Neural cell (in vitro differentiated cells): ENCODE measurements around the gene DPP10. TPM values are rescaled to one million over a fixed set of nuclear protein-coding genes. Genes with fewer than 3 reads are reported as not detected.

ENCODE experiments used
- H2AFZ ChIP-seq: fragments of 200-600, 300-800 bp; sonication (generic), shearing (Covaris generic); 2 replicates; pipeline ENCODE4 v1.6.0; 2014; ENCODE audit warnings: low read depth, mild to moderate bottlenecking, antibody characterized with exemption, low read length, moderate library complexity
- H3F3A ChIP-seq: fragments of 200-600 bp; shearing (Covaris generic); 2 replicates; pipeline ENCODE4 v1.6.1; 2016; ENCODE audit warnings: mild to moderate bottlenecking, moderate library complexity, mixed read lengths, antibody characterized with exemption, low read length; ENCODE audit not compliant: insufficient read depth, poor library complexity, severe bottlenecking
- H3K27ac ChIP-seq: fragments of 200-600, 300-800 bp; sonication (generic), shearing (Covaris generic); 2 replicates; pipeline ENCODE4 v1.5.1; 2014; ENCODE audit warnings: mild to moderate bottlenecking, low read length, moderate library complexity
- H3K27me3 ChIP-seq: fragments of 300-800, 200-600 bp; sonication (generic), shearing (Covaris generic); 2 replicates; pipeline ENCODE4 v1.6.0; 2014; ENCODE audit warnings: mild to moderate bottlenecking, low read depth, low read length, moderate library complexity; ENCODE audit not compliant: insufficient read depth
- H3K36me3 ChIP-seq: fragments of 300-800, 200-600 bp; sonication (generic), shearing (Covaris generic); 2 replicates; pipeline ENCODE4 v1.5.1; 2014; ENCODE audit warnings: mild to moderate bottlenecking, antibody characterized with exemption, low read length, moderate library complexity; ENCODE audit not compliant: insufficient read depth
- H3K4me2 ChIP-seq: fragments of 300-800, 200-600 bp; sonication (generic), shearing (Covaris generic); 2 replicates; pipeline ENCODE4 v1.6.0; 2014; ENCODE audit warnings: mild to moderate bottlenecking, low read length
- H3K4me3 ChIP-seq: fragments of 300-800, 200-600 bp; sonication (generic), shearing (Covaris generic); 2 replicates; pipeline ENCODE4 v1.5.1; 2014; ENCODE audit warnings: mild to moderate bottlenecking, low read length, moderate library complexity
- H3K79me2 ChIP-seq: fragments of 200-600 bp; shearing (Covaris generic); replicated peaks from 2 replicates; pipeline ENCODE4 v1.6.0; 2014; ENCODE audit warnings: mild to moderate bottlenecking, low read length, moderate library complexity; ENCODE audit not compliant: insufficient read depth
- H3K9ac ChIP-seq: fragments of 300-800, 200-600 bp; sonication (generic), shearing (Covaris generic); 2 replicates; pipeline ENCODE4 v1.6.1; 2016; ENCODE audit warnings: mild to moderate bottlenecking, low read length, mixed read lengths
- H3K9me2 ChIP-seq: fragments of 200-600 bp; shearing (Covaris generic); 2 replicates; pipeline ENCODE4 v1.6.1; 2016; ENCODE audit warnings: mild to moderate bottlenecking, low read length, mixed read lengths; ENCODE audit not compliant: insufficient read depth
- H3K9me3 ChIP-seq: fragments of 200-600, 300-800 bp; sonication (generic), shearing (Covaris generic); 2 replicates; pipeline ENCODE4 v1.6.1; 2016; ENCODE audit warnings: mild to moderate bottlenecking, mixed run types, low read length, moderate library complexity, mixed read lengths
- H4K20me1 ChIP-seq: fragments of 200-600 bp; shearing (Covaris generic); 2 replicates; pipeline ENCODE4 v1.6.1; 2016; ENCODE audit warnings: mild to moderate bottlenecking, mixed run types; ENCODE audit not compliant: insufficient read depth
- CTCF ChIP-seq: fragments of 450-650 bp; IDR thresholded peaks from 2 replicates; pipeline ENCODE4 v1.5.1; 2014; ENCODE audit warnings: antibody characterized with exemption, mild to moderate bottlenecking, moderate library complexity; ENCODE audit not compliant: poor library complexity, severe bottlenecking
- EP300 ChIP-seq: fragments of 450-650 bp; conservative IDR thresholded peaks from 2 replicates; pipeline ENCODE4 v1.6.1; 2014; ENCODE audit warnings: antibody characterized with exemption, mild to moderate bottlenecking, moderate library complexity; ENCODE audit not compliant: poor library complexity, severe bottlenecking
- EZH2 ChIP-seq: fragments of 200-600, 300-800 bp; shearing (Covaris generic), sonication (generic); IDR thresholded peaks from 2 replicates; pipeline ENCODE4 v1.6.1; 2014; ENCODE audit warnings: antibody characterized with exemption, low read length, borderline replicate concordance, mild to moderate bottlenecking; ENCODE audit not compliant: insufficient read depth, poor library complexity, severe bottlenecking
- MXI1 ChIP-seq: fragments of 450-650 bp; conservative IDR thresholded peaks from 2 replicates; pipeline ENCODE4 v1.6.1; 2014; ENCODE audit warnings: antibody characterized with exemption, mild to moderate bottlenecking; ENCODE audit not compliant: poor library complexity, severe bottlenecking
- POLR2AphosphoS5 ChIP-seq: IDR thresholded peaks from 2 replicates; pipeline ENCODE4 v1.6.1; 2012
- RAD21 ChIP-seq: fragments of 450-650 bp; conservative IDR thresholded peaks from 2 replicates; pipeline ENCODE4 v1.6.1; 2014; ENCODE audit warnings: antibody characterized with exemption, mild to moderate bottlenecking, moderate library complexity
- SMC3 ChIP-seq: fragments of 450-650 bp; conservative IDR thresholded peaks from 2 replicates; pipeline ENCODE4 v1.6.1; 2014; ENCODE audit warnings: antibody characterized with exemption, mild to moderate bottlenecking, moderate library complexity; ENCODE audit not compliant: poor library complexity
- TAF1 ChIP-seq: IDR thresholded peaks from 2 replicates; pipeline ENCODE4 v1.6.1; 2012; ENCODE audit warnings: low read depth
- polyA plus RNA-seq: library from polyadenylated mRNA; depleted of rRNA; stranded (reverse); fragments of >200 nt; gene quantifications from 2 replicates; pipeline ENCODE4 v1.2.3, GENCODE V29; 2014
- TF ChIP-seq, protein P1 (sequence below): IDR thresholded peaks from 2 replicates; pipeline ENCODE4 v1.6.1; 2012; ENCODE audit warnings: borderline replicate concordance

The DPP10 gene
- polyA plus RNA-seq, 1 donor from 2014 or later: 13.9 TPM

DNA sequence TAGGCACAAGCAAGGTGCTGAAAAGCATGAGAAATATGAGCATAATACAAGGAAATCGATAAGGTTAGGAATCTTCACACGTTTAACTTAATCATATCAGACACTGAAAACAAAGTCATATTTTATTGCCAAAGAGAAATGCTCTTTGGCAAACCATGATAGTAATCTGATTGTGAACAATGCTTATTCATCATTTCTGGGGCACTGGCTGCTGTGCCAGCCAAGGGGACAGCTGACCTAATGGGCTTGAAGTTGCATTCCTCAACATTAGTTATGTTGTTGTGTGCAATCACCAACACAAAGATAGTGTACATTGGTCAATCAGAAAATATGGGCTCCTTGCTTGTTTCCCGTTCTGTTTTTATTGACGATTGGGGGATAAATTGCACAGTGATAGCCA is 83.5 kb downstream of the DPP10 start:
- H3K27ac ChIP-seq: no peak overlapping the region
- no peaks in the 10 kb centered on the region for H3K79me2 ChIP-seq
- H3F3A ChIP-seq: no peaks in the 10 kb centered on the region
- no peaks in the 10 kb centered on the region for H4K20me1 ChIP-seq
- no peaks in the 10 kb centered on the region for H3K9me2 ChIP-seq
- H3K9me3 ChIP-seq: no peaks in the 10 kb centered on the region
- no peaks in the 10 kb centered on the region for H3K36me3 ChIP-seq
- no peak overlapping the region for H2AFZ ChIP-seq
- no peak overlapping the region for H3K4me2 ChIP-seq
- TF ChIP-seq TAF1: no peak
- no peak for TF ChIP-seq CTCF
- no peak for TF ChIP-seq MXI1
- no peak for TF ChIP-seq SMC3
- TF ChIP-seq, protein P1, sequence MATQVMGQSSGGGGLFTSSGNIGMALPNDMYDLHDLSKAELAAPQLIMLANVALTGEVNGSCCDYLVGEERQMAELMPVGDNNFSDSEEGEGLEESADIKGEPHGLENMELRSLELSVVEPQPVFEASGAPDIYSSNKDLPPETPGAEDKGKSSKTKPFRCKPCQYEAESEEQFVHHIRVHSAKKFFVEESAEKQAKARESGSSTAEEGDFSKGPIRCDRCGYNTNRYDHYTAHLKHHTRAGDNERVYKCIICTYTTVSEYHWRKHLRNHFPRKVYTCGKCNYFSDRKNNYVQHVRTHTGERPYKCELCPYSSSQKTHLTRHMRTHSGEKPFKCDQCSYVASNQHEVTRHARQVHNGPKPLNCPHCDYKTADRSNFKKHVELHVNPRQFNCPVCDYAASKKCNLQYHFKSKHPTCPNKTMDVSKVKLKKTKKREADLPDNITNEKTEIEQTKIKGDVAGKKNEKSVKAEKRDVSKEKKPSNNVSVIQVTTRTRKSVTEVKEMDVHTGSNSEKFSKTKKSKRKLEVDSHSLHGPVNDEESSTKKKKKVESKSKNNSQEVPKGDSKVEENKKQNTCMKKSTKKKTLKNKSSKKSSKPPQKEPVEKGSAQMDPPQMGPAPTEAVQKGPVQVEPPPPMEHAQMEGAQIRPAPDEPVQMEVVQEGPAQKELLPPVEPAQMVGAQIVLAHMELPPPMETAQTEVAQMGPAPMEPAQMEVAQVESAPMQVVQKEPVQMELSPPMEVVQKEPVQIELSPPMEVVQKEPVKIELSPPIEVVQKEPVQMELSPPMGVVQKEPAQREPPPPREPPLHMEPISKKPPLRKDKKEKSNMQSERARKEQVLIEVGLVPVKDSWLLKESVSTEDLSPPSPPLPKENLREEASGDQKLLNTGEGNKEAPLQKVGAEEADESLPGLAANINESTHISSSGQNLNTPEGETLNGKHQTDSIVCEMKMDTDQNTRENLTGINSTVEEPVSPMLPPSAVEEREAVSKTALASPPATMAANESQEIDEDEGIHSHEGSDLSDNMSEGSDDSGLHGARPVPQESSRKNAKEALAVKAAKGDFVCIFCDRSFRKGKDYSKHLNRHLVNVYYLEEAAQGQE: no peak
- no peak for TF ChIP-seq EZH2
- no peak for TF ChIP-seq RAD21
- no peak for TF ChIP-seq EP300
- TF ChIP-seq POLR2AphosphoS5: no peak
- H3K4me3 ChIP-seq: no peak overlapping the region
- H3K27me3 ChIP-seq: no peaks in the 10 kb centered on the region
- H3K9ac ChIP-seq: no peak overlapping the region

DNA sequence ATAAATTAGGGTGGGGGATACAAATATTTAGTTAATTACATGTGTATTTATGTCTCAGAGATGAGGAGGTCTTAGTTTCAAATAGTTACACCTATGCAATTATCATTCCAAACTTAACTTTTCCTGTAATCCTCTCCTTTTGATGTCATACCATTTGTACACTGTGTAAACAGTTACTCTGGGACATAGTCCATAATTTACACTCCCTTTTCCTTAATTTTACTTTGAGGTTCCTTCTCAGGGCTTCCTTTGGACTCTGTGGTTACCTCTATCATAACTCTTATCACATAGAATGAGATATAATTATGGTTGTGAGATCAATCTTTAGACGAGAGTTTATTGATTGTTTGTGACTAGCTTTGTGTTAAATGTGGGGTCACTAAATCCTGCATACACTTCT is 84.4 kb downstream of the DPP10 start:
- H4K20me1 ChIP-seq: no peaks in the 10 kb centered on the region
- no peak overlapping the region for H2AFZ ChIP-seq
- H3K36me3 ChIP-seq: no peaks in the 10 kb centered on the region
- TF ChIP-seq RAD21 (no peak), CTCF (no peak), EZH2 (no peak), EP300 (no peak), MXI1 (no peak), POLR2AphosphoS5 (no peak), SMC3 (no peak), TAF1 (no peak)
- TF ChIP-seq, protein P1: no peak
- no peaks in the 10 kb centered on the region for H3K79me2 ChIP-seq
- H3K27me3 ChIP-seq: no peaks in the 10 kb centered on the region
- H3F3A ChIP-seq: no peaks in the 10 kb centered on the region
- H3K9ac ChIP-seq: no peak overlapping the region
- no peaks in the 10 kb centered on the region for H3K9me2 ChIP-seq
- no peaks in the 10 kb centered on the region for H3K9me3 ChIP-seq
- no peak overlapping the region for H3K27ac ChIP-seq
- no peak overlapping the region for H3K4me3 ChIP-seq
- H3K4me2 ChIP-seq: no peak overlapping the region
